Thyroid gland (tissue), 4 donors: ENCODE results near the gene BTBD9.

Experiments
- POLR2A ChIP-seq, 2 donors: fragments of 450-650 bp; IDR thresholded peaks; one replicate each; pipeline ENCODE4 v1.6.1; 2017; ENCODE audit warnings: antibody characterized with exemption in 2 of 2, mild to moderate bottlenecking in 2 of 2, moderate library complexity in 1 of 2
- TF ChIP-seq, protein P1 (sequence below), 6 experiments: fragments of 200-600 bp in 3 of 6; fragments of 450-650 bp in 3 of 6; sonication (generic) in 3 of 6; IDR thresholded peaks; one replicate each; pipeline ENCODE4 v1.5.1; 2016 to 2019; ENCODE audit warnings: antibody characterized with exemption in 6 of 6, mild to moderate bottlenecking in 2 of 6, inconsistent platforms in 1 of 6, moderate library complexity in 1 of 6

- TF ChIP-seq, protein P1, sequence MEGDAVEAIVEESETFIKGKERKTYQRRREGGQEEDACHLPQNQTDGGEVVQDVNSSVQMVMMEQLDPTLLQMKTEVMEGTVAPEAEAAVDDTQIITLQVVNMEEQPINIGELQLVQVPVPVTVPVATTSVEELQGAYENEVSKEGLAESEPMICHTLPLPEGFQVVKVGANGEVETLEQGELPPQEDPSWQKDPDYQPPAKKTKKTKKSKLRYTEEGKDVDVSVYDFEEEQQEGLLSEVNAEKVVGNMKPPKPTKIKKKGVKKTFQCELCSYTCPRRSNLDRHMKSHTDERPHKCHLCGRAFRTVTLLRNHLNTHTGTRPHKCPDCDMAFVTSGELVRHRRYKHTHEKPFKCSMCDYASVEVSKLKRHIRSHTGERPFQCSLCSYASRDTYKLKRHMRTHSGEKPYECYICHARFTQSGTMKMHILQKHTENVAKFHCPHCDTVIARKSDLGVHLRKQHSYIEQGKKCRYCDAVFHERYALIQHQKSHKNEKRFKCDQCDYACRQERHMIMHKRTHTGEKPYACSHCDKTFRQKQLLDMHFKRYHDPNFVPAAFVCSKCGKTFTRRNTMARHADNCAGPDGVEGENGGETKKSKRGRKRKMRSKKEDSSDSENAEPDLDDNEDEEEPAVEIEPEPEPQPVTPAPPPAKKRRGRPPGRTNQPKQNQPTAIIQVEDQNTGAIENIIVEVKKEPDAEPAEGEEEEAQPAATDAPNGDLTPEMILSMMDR (IDR thresholded peaks at IDR 0.05) = no peak
- no peak for TF ChIP-seq POLR2A (IDR thresholded peaks at IDR 0.05)
These were observed 239.0 kb downstream of the BTBD9 start for GRCh38 chr6:38400764-38401163.
